Kasumi-1 (cell line): Measurements from ENCODE around the gene DIS3.
A peak's percentile ranks its signal among the peaks of the same experiment; 100 is the strongest.
"Not testable (repeated sequence)": the region's sequence is repeated elsewhere in the genome, so short reads cannot be mapped to it uniquely, and the experiment has no call there.

Experiments used
- DNase-seq, 2 experiments: peaks; one replicate each; lab custom pipeline; 2025; lab: John Stamatoyannopoulos, UW

Gene DIS3

GRCh38 chr13:72781451-72782439 is at the start of gene DIS3, which contains the start of gene PIBF1:
DIS3 (minus strand) TSS chr13:72781900; CDS start chr13:72781832, 68 bp downstream.
PIBF1 (plus strand) TSS chr13:72782133; CDS start chr13:72783470, 1,337 bp downstream.
- DNase-seq, result peak; percentile 96 to 98

GRCh38 chr13:72823724-72824123 is 42.0 kb upstream of the DIS3 start:
- DNase-seq, result no peak

GRCh38 chr13:72823081-72823480 is 41.4 kb upstream of the DIS3 start:
- DNase-seq, result no peak

GRCh38 chr13:72820898-72821279 is 39.2 kb upstream of the DIS3 start:
- DNase-seq, result no peak

GRCh38 chr13:72820156-72820897 is 38.6 kb upstream of the DIS3 start:
- no peak for DNase-seq

- peak; percentile 7 to 40 for DNase-seq
Measured at GRCh38 chr13:72808917-72809500, 27.3 kb upstream of the DIS3 start.

- DNase-seq, result not testable (repeated sequence)
Measured at GRCh38 chr13:72806514-72806913, 24.8 kb upstream of the DIS3 start.

GRCh38 chr13:72805676-72806346 is 24.1 kb upstream of the DIS3 start:
- no peak for DNase-seq

GRCh38 chr13:72804301-72804700 is 22.6 kb upstream of the DIS3 start:
- DNase-seq, result no peak

- no peak for DNase-seq
Measured at GRCh38 chr13:72798817-72799216, 17.1 kb upstream of the DIS3 start.

- DNase-seq, result no peak
Measured at GRCh38 chr13:72792640-72793039, 10.9 kb upstream of the DIS3 start.

GRCh38 chr13:72788831-72789230 is 7.1 kb upstream of the DIS3 start:
- peak; percentile 24 to 35 for DNase-seq

GRCh38 chr13:72784679-72785078 is 3.0 kb upstream of the DIS3 start:
- not testable (repeated sequence) for DNase-seq

- no peak for DNase-seq
Measured at GRCh38 chr13:72782717-72783116, 1.0 kb upstream of the DIS3 start.

GRCh38 chr13:72774019-72774418 is 7.7 kb downstream of the DIS3 start:
- DNase-seq, result no peak

- DNase-seq, result no peak
Measured at GRCh38 chr13:72763411-72763810, 18.3 kb downstream of the DIS3 start.

- DNase-seq, result no peak
Measured at GRCh38 chr13:72760189-72760588, 21.5 kb downstream of the DIS3 start.

GRCh38 chr13:72757792-72758535 is 23.7 kb downstream of the DIS3 start:
- DNase-seq, result no peak

- DNase-seq, result no peak
Measured at GRCh38 chr13:72754111-72754510, 27.6 kb downstream of the DIS3 start.

GRCh38 chr13:72751220-72751619 is 30.5 kb downstream of the DIS3 start:
- DNase-seq, result no peak

- DNase-seq, result no peak
Measured at GRCh38 chr13:72745260-72745659, 36.4 kb downstream of the DIS3 start.
